ENCODE results near the gene KPNB1. TPM values are rescaled to one million over a fixed set of nuclear protein-coding genes. Genes with fewer than 3 reads are reported as not detected.

Gene KPNB1
- total RNA-seq, 4 donors from 2014 or later: 179 to 236 (median 205) TPM

DNA sequence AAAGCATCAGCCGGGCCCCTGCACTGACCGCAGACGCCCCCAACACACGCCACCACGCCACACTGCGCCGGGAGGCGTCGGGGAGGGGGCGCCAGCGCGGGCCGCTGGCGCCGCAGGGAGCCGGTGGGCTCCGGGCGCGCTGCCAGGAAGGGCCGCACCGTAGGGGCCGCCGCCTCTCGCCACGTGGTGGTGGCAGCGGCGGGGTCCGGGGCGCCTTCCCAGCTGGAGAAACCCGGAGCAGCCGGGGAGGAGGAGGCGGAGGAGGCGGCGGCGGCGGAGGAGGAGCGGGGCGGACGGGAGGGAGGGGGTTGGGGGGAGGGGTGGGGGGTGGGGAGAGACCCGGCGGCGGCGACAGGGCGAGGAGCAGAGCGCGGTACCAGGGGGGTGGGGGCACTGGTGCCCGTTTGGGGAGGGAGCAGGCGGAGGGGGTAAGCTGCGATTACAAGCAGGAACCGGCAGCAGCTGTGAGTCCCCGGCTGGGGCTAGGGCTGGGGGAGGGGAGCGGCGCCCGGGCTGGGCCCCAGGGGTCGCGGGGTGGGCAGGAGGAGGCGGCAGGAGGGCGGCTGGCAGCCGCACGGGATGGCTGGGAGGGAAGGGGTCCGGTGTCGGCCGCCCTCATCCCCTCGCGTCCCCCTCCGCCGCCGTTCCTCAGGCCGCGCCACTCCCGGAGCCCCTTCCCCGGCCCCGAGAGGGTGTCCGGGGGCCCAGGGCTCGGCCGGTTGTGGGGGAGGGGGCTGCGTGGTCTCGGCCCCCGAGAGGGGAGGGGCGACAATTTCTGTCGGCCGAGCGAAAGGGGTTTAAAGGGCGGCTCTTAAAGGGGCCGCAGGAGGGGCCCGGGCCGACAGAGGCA is 44.2 kb downstream of the KPNB1 start, which contains the start of gene TBKBP1:
Gene TBKBP1, plus strand, starts transcription at position 431 of the 850 bp plus-strand sequence. CDS start 1,952 bp downstream, outside the sequence.
- 0% methylated on average over 40 of the region's 87 CpGs for WGBS
- H3K4me3 ChIP-seq: peak within 1 kb of the TSS; percentile 90 to 100 (median 99)
- peaks cover 9 to 43% (median 34%) of the 10 kb centered on the region in 4 donors for H3K4me1 ChIP-seq
- peaks cover 0 to 20% (median 9%) of the 10 kb centered on the region in 4 donors for H3K36me3 ChIP-seq
- DNase-seq (ENCODE audit: extremely low spot score): no peak
- peak within 1 kb of the TSS; percentile 86 to 93 (median 91) for H3K27ac ChIP-seq (replicated peaks in 1 of 4)
- intact Hi-C loops (cut with DNase I): no loop called here
- TF ChIP-seq EP300 (IDR thresholded peaks at IDR 0.05) (no peak), POLR2A (IDR thresholded peaks at IDR 0.05; ENCODE audit: low read depth) (no peak), POLR2AphosphoS5 (IDR thresholded peaks at IDR 0.05) (no peak)
- TF ChIP-seq, protein P1, sequence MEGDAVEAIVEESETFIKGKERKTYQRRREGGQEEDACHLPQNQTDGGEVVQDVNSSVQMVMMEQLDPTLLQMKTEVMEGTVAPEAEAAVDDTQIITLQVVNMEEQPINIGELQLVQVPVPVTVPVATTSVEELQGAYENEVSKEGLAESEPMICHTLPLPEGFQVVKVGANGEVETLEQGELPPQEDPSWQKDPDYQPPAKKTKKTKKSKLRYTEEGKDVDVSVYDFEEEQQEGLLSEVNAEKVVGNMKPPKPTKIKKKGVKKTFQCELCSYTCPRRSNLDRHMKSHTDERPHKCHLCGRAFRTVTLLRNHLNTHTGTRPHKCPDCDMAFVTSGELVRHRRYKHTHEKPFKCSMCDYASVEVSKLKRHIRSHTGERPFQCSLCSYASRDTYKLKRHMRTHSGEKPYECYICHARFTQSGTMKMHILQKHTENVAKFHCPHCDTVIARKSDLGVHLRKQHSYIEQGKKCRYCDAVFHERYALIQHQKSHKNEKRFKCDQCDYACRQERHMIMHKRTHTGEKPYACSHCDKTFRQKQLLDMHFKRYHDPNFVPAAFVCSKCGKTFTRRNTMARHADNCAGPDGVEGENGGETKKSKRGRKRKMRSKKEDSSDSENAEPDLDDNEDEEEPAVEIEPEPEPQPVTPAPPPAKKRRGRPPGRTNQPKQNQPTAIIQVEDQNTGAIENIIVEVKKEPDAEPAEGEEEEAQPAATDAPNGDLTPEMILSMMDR (IDR thresholded peaks at IDR 0.05): no peak
- no peaks in the 10 kb centered on the region for H3K27me3 ChIP-seq
- no peaks in the 10 kb centered on the region for H3K9me3 ChIP-seq

DNA sequence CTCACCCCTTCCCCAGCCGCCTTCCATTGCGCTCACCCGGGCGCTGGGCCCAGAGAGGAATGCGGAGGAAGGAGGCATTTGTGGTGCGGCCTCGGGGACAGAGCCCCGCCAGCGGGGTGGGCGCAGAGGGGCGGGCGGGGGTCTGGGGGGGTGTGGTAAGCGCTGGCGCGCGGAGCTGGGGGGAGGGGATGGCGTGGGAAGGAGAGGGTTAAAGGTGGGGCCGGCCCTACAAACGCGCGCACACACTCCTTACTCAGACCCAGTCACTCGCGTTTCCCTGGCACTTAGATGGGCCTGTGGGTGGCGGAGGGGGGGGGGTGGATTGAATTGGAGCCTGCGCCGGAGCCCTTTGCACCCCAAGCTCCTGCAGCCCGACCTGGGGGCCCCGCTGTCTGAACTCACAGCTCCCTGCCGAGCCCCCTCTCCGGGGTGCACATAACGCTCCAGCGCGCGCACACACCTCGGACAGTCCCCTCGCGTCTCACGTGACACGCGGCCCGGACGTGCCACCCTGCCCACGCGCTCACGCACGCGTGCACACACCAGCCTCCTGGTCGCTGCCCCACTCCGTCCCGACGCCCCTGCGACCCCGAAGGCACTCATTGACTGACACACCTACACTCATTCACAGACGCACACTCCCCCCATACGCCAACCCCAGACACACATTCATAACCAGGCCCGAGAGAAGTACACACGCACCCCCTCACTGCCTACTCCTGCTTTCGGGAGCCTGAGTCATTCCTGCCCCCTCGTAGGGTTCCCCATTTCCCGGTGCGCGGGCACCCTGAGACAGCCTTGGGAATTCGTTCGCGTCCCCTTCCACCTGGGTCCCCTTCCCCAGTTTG is 45.1 kb downstream of the KPNB1 start:
- DNase-seq (ENCODE audit: extremely low spot score): no peak
- no peaks in the 10 kb centered on the region for H3K27me3 ChIP-seq
- H3K27ac ChIP-seq (replicated peaks in 1 of 4): peak overlapping the region; percentile 86 to 93 (median 91)
- peaks cover 7 to 26% (median 17%) of the 10 kb centered on the region in 4 donors for H3K36me3 ChIP-seq
- 6% methylated on average over 39 of the region's 65 CpGs for WGBS
- peak; percentile 25 for TF ChIP-seq POLR2A (IDR thresholded peaks at IDR 0.05; ENCODE audit: low read depth)
- TF ChIP-seq, protein P1 (IDR thresholded peaks at IDR 0.05): no peak
- no peak for TF ChIP-seq EP300 (IDR thresholded peaks at IDR 0.05)
- peak; percentile 33 to 45 for TF ChIP-seq POLR2AphosphoS5 (IDR thresholded peaks at IDR 0.05)
- peaks cover 9 to 49% (median 36%) of the 10 kb centered on the region in 4 donors for H3K4me1 ChIP-seq
- intact Hi-C loops (cut with DNase I): no loop called here
- H3K4me3 ChIP-seq: peak overlapping the region; percentile 90 to 100 (median 99)
- H3K9me3 ChIP-seq: no peaks in the 10 kb centered on the region

DNA sequence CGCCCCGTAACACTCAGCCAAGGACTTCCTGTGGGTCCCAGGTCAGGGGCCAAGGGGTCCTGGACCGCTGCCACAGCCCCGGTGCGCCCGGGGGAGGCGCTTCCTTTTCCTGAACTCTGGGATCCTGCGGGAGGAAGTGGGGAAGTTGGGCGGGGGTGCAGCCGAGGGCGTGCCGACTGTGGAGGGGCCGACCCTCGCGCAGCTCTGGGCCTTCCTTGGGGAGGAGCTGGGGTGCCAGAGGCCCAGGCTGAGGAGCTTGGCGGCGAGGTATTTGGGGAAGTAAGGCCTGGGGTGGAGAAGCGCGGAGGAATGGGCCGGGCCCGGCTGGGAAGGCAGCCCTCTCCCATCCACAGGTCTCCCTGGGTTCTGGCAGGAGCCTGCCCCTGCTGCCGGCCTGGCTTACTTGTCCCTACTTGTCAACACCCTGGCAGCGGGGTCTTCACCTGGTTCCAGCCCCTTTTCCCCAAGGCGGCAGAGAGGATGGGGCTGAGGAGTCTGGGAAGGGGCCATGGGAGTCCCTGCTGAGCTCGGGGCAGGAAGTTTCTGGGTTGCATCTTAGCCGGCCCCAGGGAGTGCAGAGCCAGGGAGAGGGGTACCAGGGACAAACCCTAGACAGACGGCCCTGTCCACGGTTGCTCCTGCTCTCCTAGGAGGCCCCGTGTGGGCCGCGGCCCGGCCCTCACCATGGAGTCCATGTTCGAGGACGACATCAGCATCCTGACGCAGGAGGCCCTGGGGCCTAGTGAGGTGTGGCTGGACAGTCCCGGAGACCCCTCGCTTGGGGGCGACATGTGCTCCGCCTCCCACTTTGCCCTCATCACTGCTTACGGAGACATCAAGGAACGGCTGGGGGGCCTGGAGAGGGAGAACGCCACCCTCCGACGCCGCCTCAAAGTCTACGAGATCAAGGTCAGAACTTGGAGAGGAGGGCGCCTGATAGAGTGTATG is 46.0 kb downstream of the KPNB1 start:
- peak overlapping the region; percentile 86 to 93 (median 91) for H3K27ac ChIP-seq (replicated peaks in 1 of 4)
- H3K27me3 ChIP-seq: no peaks in the 10 kb centered on the region
- 56% methylated on average over 33 of the region's 47 CpGs for WGBS
- intact Hi-C loops (cut with DNase I): no loop called here
- H3K4me3 ChIP-seq: peak overlapping the region; percentile 90 to 100 (median 99)
- peaks cover 9 to 49% (median 36%) of the 10 kb centered on the region in 4 donors for H3K4me1 ChIP-seq
- TF ChIP-seq EP300 (IDR thresholded peaks at IDR 0.05) (no peak), POLR2A (IDR thresholded peaks at IDR 0.05; ENCODE audit: low read depth) (no peak), POLR2AphosphoS5 (IDR thresholded peaks at IDR 0.05) (no peak)
- TF ChIP-seq, protein P1 (IDR thresholded peaks at IDR 0.05): no peak
- H3K36me3 ChIP-seq: peaks cover 8 to 31% (median 24%) of the 10 kb centered on the region in 4 donors
- no peaks in the 10 kb centered on the region for H3K9me3 ChIP-seq
- DNase-seq (ENCODE audit: extremely low spot score): no peak
